Measurements from ENCODE around the gene BRD4.
"Not testable (repeated sequence)": the region's sequence is repeated elsewhere in the genome, so short reads cannot be mapped to it uniquely, and the experiment has no call there.

Gene BRD4

GRCh38 chr19:15368051-15368632, 35.8 kb upstream of the BRD4 start:
- Histone ChIP-seq H3K27me3 (ENCODE audit: insufficient read depth, low read length, poor library complexity) (no peaks in the 10 kb centered on the region), H3K4me1 (ENCODE audit: control insufficient read depth, low read depth, low read length) (no peaks in the 10 kb centered on the region), H3K36me3 (ENCODE audit: control insufficient read depth, insufficient read depth, low read length) (peaks cover 24% of the 10 kb centered on the region), H3K9ac (ENCODE audit: low read length) (no peak overlapping the region), H3K79me2 (ENCODE audit: control insufficient read depth, insufficient read depth, low read length) (peaks cover 4% of the 10 kb centered on the region), H3K79me1 (ENCODE audit: low read length) (peaks cover 9% of the 10 kb centered on the region), H4K5ac (ENCODE audit: low read length) (no peak overlapping the region), H3K4ac (ENCODE audit: low read depth, low read length) (no peak overlapping the region), H3K27ac (ENCODE audit: low read depth, low read length) (no peak overlapping the region), H3K56ac (ENCODE audit: low read length) (no peak overlapping the region), H4K8ac (ENCODE audit: low read depth, low read length) (no peak overlapping the region), H3K18ac (ENCODE audit: low read length) (no peak overlapping the region), H3K4me2 (ENCODE audit: low read length) (no peak overlapping the region), H3K4me3 (ENCODE audit: low read length) (no peak overlapping the region), H2BK5ac (ENCODE audit: low read length) (no peak overlapping the region), H2BK15ac (replicated peaks; ENCODE audit: low read depth) (no peak overlapping the region), H2BK120ac (ENCODE audit: low read depth, low read length) (no peak overlapping the region), H2AK5ac (ENCODE audit: low read length) (no peak overlapping the region), H3K23ac (ENCODE audit: low read length) (no peak overlapping the region)
- DNase-seq: no peak
- WGBS (ENCODE audit: extremely low coverage, insufficient coverage, low lambda C conversion rate): no CpG with 5 or more reads among the region's 24 CpGs

- no peak overlapping the region for H2AK5ac ChIP-seq (ENCODE audit: low read length)
- no peak overlapping the region for H4K5ac ChIP-seq (ENCODE audit: low read length)
- H3K4me2 ChIP-seq (ENCODE audit: low read length): no peak overlapping the region
- no peak overlapping the region for H3K56ac ChIP-seq (ENCODE audit: low read length)
- H3K36me3 ChIP-seq (ENCODE audit: control insufficient read depth, insufficient read depth, low read length): peaks cover 24% of the 10 kb centered on the region
- H3K18ac ChIP-seq (ENCODE audit: low read length): no peak overlapping the region
- H2BK15ac ChIP-seq (replicated peaks; ENCODE audit: low read depth): no peak overlapping the region
- no peak overlapping the region for H3K27ac ChIP-seq (ENCODE audit: low read depth, low read length)
- no CpG with 5 or more reads among the region's 3 CpGs for WGBS (ENCODE audit: extremely low coverage, insufficient coverage, low lambda C conversion rate)
- no peaks in the 10 kb centered on the region for H3K79me2 ChIP-seq (ENCODE audit: control insufficient read depth, insufficient read depth, low read length)
- no peak overlapping the region for H3K9ac ChIP-seq (ENCODE audit: low read length)
- no peak overlapping the region for H3K4ac ChIP-seq (ENCODE audit: low read depth, low read length)
- no peak overlapping the region for H2BK120ac ChIP-seq (ENCODE audit: low read depth, low read length)
- H3K79me1 ChIP-seq (ENCODE audit: low read length): peaks cover 7% of the 10 kb centered on the region
- H3K4me1 ChIP-seq (ENCODE audit: control insufficient read depth, low read depth, low read length): no peaks in the 10 kb centered on the region
- H3K27me3 ChIP-seq (ENCODE audit: insufficient read depth, low read length, poor library complexity): no peaks in the 10 kb centered on the region
- no peak overlapping the region for H2BK5ac ChIP-seq (ENCODE audit: low read length)
- no peak overlapping the region for H3K23ac ChIP-seq (ENCODE audit: low read length)
- DNase-seq: no peak
- no peak overlapping the region for H4K8ac ChIP-seq (ENCODE audit: low read depth, low read length)
- H3K4me3 ChIP-seq (ENCODE audit: low read length): no peak overlapping the region
These were observed 35.1 kb upstream of the BRD4 start for GRCh38 chr19:15367439-15367838.

GRCh38 chr19:15365264-15365663, 32.9 kb upstream of the BRD4 start:
- no peak overlapping the region for H3K4me3 ChIP-seq (ENCODE audit: low read length)
- H3K27ac ChIP-seq (ENCODE audit: low read depth, low read length): no peak overlapping the region
- no peak overlapping the region for H2BK5ac ChIP-seq (ENCODE audit: low read length)
- no peak for DNase-seq
- no peak overlapping the region for H3K9ac ChIP-seq (ENCODE audit: low read length)
- H3K27me3 ChIP-seq (ENCODE audit: insufficient read depth, low read length, poor library complexity): no peaks in the 10 kb centered on the region
- H4K8ac ChIP-seq (ENCODE audit: low read depth, low read length): no peak overlapping the region
- H3K18ac ChIP-seq (ENCODE audit: low read length): no peak overlapping the region
- no peak overlapping the region for H2BK120ac ChIP-seq (ENCODE audit: low read depth, low read length)
- H3K23ac ChIP-seq (ENCODE audit: low read length): no peak overlapping the region
- no peak overlapping the region for H3K56ac ChIP-seq (ENCODE audit: low read length)
- no peaks in the 10 kb centered on the region for H3K79me2 ChIP-seq (ENCODE audit: control insufficient read depth, insufficient read depth, low read length)
- no peak overlapping the region for H2BK15ac ChIP-seq (replicated peaks; ENCODE audit: low read depth)
- H3K4me2 ChIP-seq (ENCODE audit: low read length): no peak overlapping the region
- no peak overlapping the region for H4K5ac ChIP-seq (ENCODE audit: low read length)
- no peak overlapping the region for H2AK5ac ChIP-seq (ENCODE audit: low read length)
- no CpG with 5 or more reads among the region's 6 CpGs for WGBS (ENCODE audit: extremely low coverage, insufficient coverage, low lambda C conversion rate)
- H3K79me1 ChIP-seq (ENCODE audit: low read length): peaks cover 2% of the 10 kb centered on the region
- H3K36me3 ChIP-seq (ENCODE audit: control insufficient read depth, insufficient read depth, low read length): peaks cover 20% of the 10 kb centered on the region
- H3K4ac ChIP-seq (ENCODE audit: low read depth, low read length): no peak overlapping the region
- no peaks in the 10 kb centered on the region for H3K4me1 ChIP-seq (ENCODE audit: control insufficient read depth, low read depth, low read length)

GRCh38 chr19:15363791-15364190, 31.5 kb upstream of the BRD4 start:
- no CpG with 5 or more reads among the region's 3 CpGs for WGBS (ENCODE audit: extremely low coverage, insufficient coverage, low lambda C conversion rate)
- not testable (repeated sequence) for H3K18ac ChIP-seq (ENCODE audit: low read length); H3K4ac ChIP-seq (ENCODE audit: low read depth, low read length); H2BK5ac ChIP-seq (ENCODE audit: low read length); H3K9ac ChIP-seq (ENCODE audit: low read length); H4K8ac ChIP-seq (ENCODE audit: low read depth, low read length); H3K23ac ChIP-seq (ENCODE audit: low read length); H2AK5ac ChIP-seq (ENCODE audit: low read length); H3K4me3 ChIP-seq (ENCODE audit: low read length); H2BK120ac ChIP-seq (ENCODE audit: low read depth, low read length); H2BK15ac ChIP-seq (replicated peaks; ENCODE audit: low read depth); H4K5ac ChIP-seq (ENCODE audit: low read length); H3K4me1 ChIP-seq (ENCODE audit: control insufficient read depth, low read depth, low read length); H3K79me1 ChIP-seq (ENCODE audit: low read length); H3K79me2 ChIP-seq (ENCODE audit: control insufficient read depth, insufficient read depth, low read length); H3K56ac ChIP-seq (ENCODE audit: low read length); H3K27me3 ChIP-seq (ENCODE audit: insufficient read depth, low read length, poor library complexity); H3K4me2 ChIP-seq (ENCODE audit: low read length); DNase-seq; H3K27ac ChIP-seq (ENCODE audit: low read depth, low read length)
- H3K36me3 ChIP-seq (ENCODE audit: control insufficient read depth, insufficient read depth, low read length): peaks cover 25% of the 10 kb centered on the region

- H3K18ac ChIP-seq (ENCODE audit: low read length); H3K4me2 ChIP-seq (ENCODE audit: low read length); H3K4me3 ChIP-seq (ENCODE audit: low read length); H4K8ac ChIP-seq (ENCODE audit: low read depth, low read length); H3K4ac ChIP-seq (ENCODE audit: low read depth, low read length); H3K27ac ChIP-seq (ENCODE audit: low read depth, low read length); H3K79me1 ChIP-seq (ENCODE audit: low read length); H3K4me1 ChIP-seq (ENCODE audit: control insufficient read depth, low read depth, low read length); H3K9ac ChIP-seq (ENCODE audit: low read length); H2BK5ac ChIP-seq (ENCODE audit: low read length); DNase-seq; H2BK15ac ChIP-seq (replicated peaks; ENCODE audit: low read depth); H2BK120ac ChIP-seq (ENCODE audit: low read depth, low read length); H3K56ac ChIP-seq (ENCODE audit: low read length); H3K23ac ChIP-seq (ENCODE audit: low read length); H3K27me3 ChIP-seq (ENCODE audit: insufficient read depth, low read length, poor library complexity); H2AK5ac ChIP-seq (ENCODE audit: low read length); H3K79me2 ChIP-seq (ENCODE audit: control insufficient read depth, insufficient read depth, low read length); H4K5ac ChIP-seq (ENCODE audit: low read length): not testable (repeated sequence)
- peaks cover 26% of the 10 kb centered on the region for H3K36me3 ChIP-seq (ENCODE audit: control insufficient read depth, insufficient read depth, low read length)
- WGBS (ENCODE audit: extremely low coverage, insufficient coverage, low lambda C conversion rate): no CpG with 5 or more reads among the region's 30 CpGs
These were observed 30.7 kb upstream of the BRD4 start for GRCh38 chr19:15363048-15363447.

- DNase-seq; H3K56ac ChIP-seq (ENCODE audit: low read length); H3K27ac ChIP-seq (ENCODE audit: low read depth, low read length); H3K27me3 ChIP-seq (ENCODE audit: insufficient read depth, low read length, poor library complexity); H3K9ac ChIP-seq (ENCODE audit: low read length); H4K8ac ChIP-seq (ENCODE audit: low read depth, low read length); H2BK5ac ChIP-seq (ENCODE audit: low read length); H3K79me2 ChIP-seq (ENCODE audit: control insufficient read depth, insufficient read depth, low read length); H2BK120ac ChIP-seq (ENCODE audit: low read depth, low read length); H3K4me1 ChIP-seq (ENCODE audit: control insufficient read depth, low read depth, low read length); H3K4me2 ChIP-seq (ENCODE audit: low read length); H3K4ac ChIP-seq (ENCODE audit: low read depth, low read length); H3K18ac ChIP-seq (ENCODE audit: low read length); H3K4me3 ChIP-seq (ENCODE audit: low read length); H3K79me1 ChIP-seq (ENCODE audit: low read length); H3K23ac ChIP-seq (ENCODE audit: low read length); H2BK15ac ChIP-seq (replicated peaks; ENCODE audit: low read depth); H2AK5ac ChIP-seq (ENCODE audit: low read length); H4K5ac ChIP-seq (ENCODE audit: low read length): not testable (repeated sequence)
- no CpG with 5 or more reads among the region's 4 CpGs for WGBS (ENCODE audit: extremely low coverage, insufficient coverage, low lambda C conversion rate)
- peaks cover 25% of the 10 kb centered on the region for H3K36me3 ChIP-seq (ENCODE audit: control insufficient read depth, insufficient read depth, low read length)
These were observed 27.7 kb upstream of the BRD4 start for GRCh38 chr19:15360015-15360414.
